Panc1 (cell line): ENCODE measurements around the gene NFIB. TPM values are rescaled to one million over a fixed set of nuclear protein-coding genes. Genes with fewer than 3 reads are reported as not detected.

Experiments
- ATAC-seq: fragments of 200-7000 bp; cut with Tn5 transposase; 2 replicates; pipeline ENCODE4 v1.9.1; 2020; ENCODE audit warnings: mild to moderate bottlenecking, moderate library complexity
- BruUV-seq: library from RNA; stranded (reverse); fragments of 400-500 nt; replicated peaks from 2 replicates; lab custom pipeline; 2021; lab: Mats Ljungman, UMichigan
- CTCF ChIA-PET: fragments of 300-600 bp; sonication (Branson Sonifier 250); formaldehyde crosslinking; loops from one replicate; lab custom pipeline; 2022; ENCODE audit warnings: antibody characterized with exemption; lab: Charles Lee
- POLR2A ChIA-PET: fragments of 300-600 bp; sonication (Branson Sonifier 250); formaldehyde crosslinking; loops from one replicate; lab custom pipeline; 2022; ENCODE audit warnings: antibody characterized with exemption; lab: Charles Lee
- DNase-seq: peaks from one replicate; pipeline ENCODE4 v3.0.0-alpha.2; 2010; ENCODE audit warnings: low read depth, low spot score
- H3K27ac ChIP-seq: 2 replicates; pipeline ENCODE4 v1.5.1; 2011; ENCODE audit warnings: mild to moderate bottlenecking, low read length, inconsistent platforms
- H3K27me3 ChIP-seq: fragments of 200-500 bp; sonication (Bioruptor generic); 2 replicates; pipeline ENCODE4 v1.6.0; 2014; ENCODE audit warnings: low read length, inconsistent platforms; ENCODE audit not compliant: control insufficient read depth, insufficient read depth
- H3K36me3 ChIP-seq: fragments of 200-500 bp; sonication (Bioruptor generic); 2 replicates; pipeline ENCODE4 v1.5.1; 2014; ENCODE audit warnings: inconsistent platforms, mild to moderate bottlenecking, low read length, moderate library complexity; ENCODE audit not compliant: control insufficient read depth, insufficient read depth
- H3K4me1 ChIP-seq: 2 replicates; pipeline ENCODE4 v1.5.1; 2011; ENCODE audit warnings: inconsistent platforms, mild to moderate bottlenecking, low read length, moderate library complexity; ENCODE audit not compliant: control insufficient read depth, insufficient read depth
- H3K4me3 ChIP-seq, 2 experiments: 2 replicates each; pipeline ENCODE4 v1.5.1; 2011 to 2012; ENCODE audit warnings: low read depth in 2 of 2, low read length in 2 of 2, mild to moderate bottlenecking in 2 of 2, inconsistent platforms in 1 of 2, moderate library complexity in 1 of 2
- H3K9me3 ChIP-seq: fragments of 200-500 bp; sonication (Bioruptor generic); 2 replicates; pipeline ENCODE4 v1.5.1; 2014; ENCODE audit warnings: low read depth, mild to moderate bottlenecking, inconsistent platforms, low read length, moderate library complexity; ENCODE audit not compliant: control insufficient read depth, insufficient read depth
- POLR2AphosphoS5 ChIP-seq: IDR thresholded peaks from 2 replicates; pipeline ENCODE4 v1.6.1; 2012; ENCODE audit warnings: mild to moderate bottlenecking, low read depth, low read length, moderate library complexity
- SIN3A ChIP-seq: IDR thresholded peaks from 2 replicates; pipeline ENCODE4 v1.6.1; 2012; ENCODE audit warnings: low read depth, mild to moderate bottlenecking, low read length, moderate library complexity, borderline replicate concordance; ENCODE audit not compliant: insufficient read depth
- TCF7L2 ChIP-seq: IDR thresholded peaks from 2 replicates; pipeline ENCODE4 v1.6.1; 2011; ENCODE audit warnings: mild to moderate bottlenecking, low read depth, low read length, inconsistent platforms
- in situ Hi-C: cut with HindIII; loops from 2 replicates; pipeline ENCODE4 v1.10.0; 2016; ENCODE audit warnings: low sequenced_read_pairs, low pct_unique_long_range_greater_than_20kb
- intact Hi-C: fragments of 100-400 bp; cut with micrococcal nuclease; formaldehyde crosslinking; loops from one replicate; pipeline ENCODE4 v1.10.0; 2022; ENCODE audit not compliant: unreplicated experiment
- total RNA-seq: library from RNA; stranded (reverse); gene quantifications from one replicate; pipeline ENCODE4 v1.2.1, GENCODE V29; 2021; ENCODE audit not compliant: unreplicated experiment
- TF ChIP-seq, protein P1 (sequence below), 2 experiments: IDR thresholded peaks; 2 replicates each; pipeline ENCODE4 v1.6.1; 2011 to 2012; ENCODE audit warnings: low read depth in 2 of 2, control low read depth in 1 of 2, low read length in 1 of 2, mild to moderate bottlenecking in 1 of 2, moderate library complexity in 1 of 2; ENCODE audit not compliant: insufficient read depth in 1 of 2
- TF ChIP-seq, protein P2 (sequence below): fragments of 450-650 bp; IDR thresholded peaks from 2 replicates; pipeline ENCODE4 v1.5.1; 2017; ENCODE audit warnings: mild to moderate bottlenecking

The NFIB gene
- total RNA-seq, 1 experiment from 2014 or later = 26.7 TPM

DNA sequence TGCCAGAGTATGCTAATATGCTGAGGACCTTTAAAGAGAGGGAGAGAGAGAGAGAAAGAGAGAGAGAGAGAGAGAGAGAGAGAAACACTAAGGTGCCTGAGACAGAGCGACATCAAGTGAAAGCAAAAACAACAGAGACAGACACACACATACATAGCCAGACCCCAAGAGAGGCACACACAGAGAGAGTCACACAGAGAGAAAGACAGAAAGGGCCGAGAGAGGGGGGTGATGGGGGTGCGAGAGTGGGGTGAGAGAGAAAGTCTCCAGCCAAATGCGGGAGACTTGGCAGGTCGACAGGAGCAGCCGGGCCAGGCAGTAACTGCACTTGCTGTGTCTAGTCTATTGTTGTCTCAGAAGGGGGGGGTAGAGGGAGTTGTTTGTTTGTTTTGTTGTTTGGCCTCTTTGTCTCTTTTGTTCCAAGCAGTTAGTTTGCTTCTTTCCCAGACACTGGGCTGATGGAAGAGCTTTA is 30.1 kb upstream of the NFIB start:
- BruUV-seq = no TSS peak
- ATAC-seq (no peak), DNase-seq (no peak)
- intact Hi-C loops = no loop called here
- POLR2A ChIA-PET = no interaction called here
- Histone ChIP-seq H3K27me3 (no peaks in the 10 kb centered on the region), H3K27ac (no peak overlapping the region), H3K9me3 (no peaks in the 10 kb centered on the region), H3K36me3 (no peaks in the 10 kb centered on the region), H3K4me3 (no peak overlapping the region), H3K4me1 (no peaks in the 10 kb centered on the region)
- in situ Hi-C loops = no loop called here
- TF ChIP-seq SIN3A (no peak), POLR2AphosphoS5 (no peak)
- CTCF ChIA-PET = interaction anchor here (0.6 to 0.7 kb wide), 2 partner anchors 204 to 673 kb away, joined by 4 to 8 read pairs; no protein-coding TSS in a partner anchor

DNA sequence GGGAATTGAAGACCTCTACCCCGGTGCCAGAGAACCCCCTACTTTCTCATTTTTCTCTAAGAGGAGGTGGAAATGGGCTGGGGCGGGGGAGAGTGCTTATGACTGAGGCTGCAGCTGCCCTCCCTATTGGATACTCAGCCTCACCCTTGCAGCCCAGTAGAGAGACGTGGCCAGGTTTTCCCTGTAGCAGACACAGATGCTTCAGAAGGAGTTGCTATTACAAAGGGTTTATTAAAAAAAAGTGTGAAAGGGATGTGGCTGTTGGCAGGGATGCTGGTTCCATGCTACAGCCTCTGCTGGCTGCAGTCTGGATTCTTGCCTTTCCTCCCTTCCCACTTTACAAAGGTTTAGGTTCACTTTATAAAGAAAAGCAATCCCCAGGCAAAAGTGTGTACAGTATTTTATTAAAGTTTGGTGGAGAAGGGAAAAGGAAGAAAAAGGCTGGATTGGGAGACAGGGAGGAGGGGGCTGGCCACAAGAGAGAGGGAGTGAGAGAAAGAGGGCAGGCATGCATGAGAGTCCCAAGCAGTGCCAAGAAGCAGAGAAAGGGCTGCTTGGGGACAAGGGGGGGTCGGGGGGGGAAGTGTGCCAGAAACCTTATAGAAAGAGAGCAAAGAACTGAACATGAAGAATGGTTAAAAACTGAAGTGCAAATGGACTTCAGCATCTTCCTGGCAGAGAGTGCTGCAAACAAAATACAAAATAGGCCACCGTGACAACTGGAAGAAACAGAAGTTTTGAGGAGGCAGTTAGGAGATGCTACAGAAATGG is 29.5 kb upstream of the NFIB start:
- in situ Hi-C loops = no loop called here

More for the DNA sequence above, 29.5 kb upstream of the NFIB start:
- DNase-seq = no peak
- CTCF ChIA-PET = no interaction called here
- no peaks in the 10 kb centered on the region for H3K4me1 ChIP-seq
- no TSS peak for BruUV-seq
- ATAC-seq = no peak
- intact Hi-C loops = no loop called here
- POLR2A ChIA-PET = no interaction called here
- H3K36me3 ChIP-seq = no peaks in the 10 kb centered on the region
- TF ChIP-seq, protein P1, sequence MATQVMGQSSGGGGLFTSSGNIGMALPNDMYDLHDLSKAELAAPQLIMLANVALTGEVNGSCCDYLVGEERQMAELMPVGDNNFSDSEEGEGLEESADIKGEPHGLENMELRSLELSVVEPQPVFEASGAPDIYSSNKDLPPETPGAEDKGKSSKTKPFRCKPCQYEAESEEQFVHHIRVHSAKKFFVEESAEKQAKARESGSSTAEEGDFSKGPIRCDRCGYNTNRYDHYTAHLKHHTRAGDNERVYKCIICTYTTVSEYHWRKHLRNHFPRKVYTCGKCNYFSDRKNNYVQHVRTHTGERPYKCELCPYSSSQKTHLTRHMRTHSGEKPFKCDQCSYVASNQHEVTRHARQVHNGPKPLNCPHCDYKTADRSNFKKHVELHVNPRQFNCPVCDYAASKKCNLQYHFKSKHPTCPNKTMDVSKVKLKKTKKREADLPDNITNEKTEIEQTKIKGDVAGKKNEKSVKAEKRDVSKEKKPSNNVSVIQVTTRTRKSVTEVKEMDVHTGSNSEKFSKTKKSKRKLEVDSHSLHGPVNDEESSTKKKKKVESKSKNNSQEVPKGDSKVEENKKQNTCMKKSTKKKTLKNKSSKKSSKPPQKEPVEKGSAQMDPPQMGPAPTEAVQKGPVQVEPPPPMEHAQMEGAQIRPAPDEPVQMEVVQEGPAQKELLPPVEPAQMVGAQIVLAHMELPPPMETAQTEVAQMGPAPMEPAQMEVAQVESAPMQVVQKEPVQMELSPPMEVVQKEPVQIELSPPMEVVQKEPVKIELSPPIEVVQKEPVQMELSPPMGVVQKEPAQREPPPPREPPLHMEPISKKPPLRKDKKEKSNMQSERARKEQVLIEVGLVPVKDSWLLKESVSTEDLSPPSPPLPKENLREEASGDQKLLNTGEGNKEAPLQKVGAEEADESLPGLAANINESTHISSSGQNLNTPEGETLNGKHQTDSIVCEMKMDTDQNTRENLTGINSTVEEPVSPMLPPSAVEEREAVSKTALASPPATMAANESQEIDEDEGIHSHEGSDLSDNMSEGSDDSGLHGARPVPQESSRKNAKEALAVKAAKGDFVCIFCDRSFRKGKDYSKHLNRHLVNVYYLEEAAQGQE (IDR thresholded peaks at IDR 0.05; ENCODE audit: insufficient read depth in 1 of 2, low read depth in 2 of 2, low read length in 1 of 2) = no peak
- TF ChIP-seq SIN3A (no peak), TCF7L2 (no peak), POLR2AphosphoS5 (no peak)
- TF ChIP-seq, protein P2, sequence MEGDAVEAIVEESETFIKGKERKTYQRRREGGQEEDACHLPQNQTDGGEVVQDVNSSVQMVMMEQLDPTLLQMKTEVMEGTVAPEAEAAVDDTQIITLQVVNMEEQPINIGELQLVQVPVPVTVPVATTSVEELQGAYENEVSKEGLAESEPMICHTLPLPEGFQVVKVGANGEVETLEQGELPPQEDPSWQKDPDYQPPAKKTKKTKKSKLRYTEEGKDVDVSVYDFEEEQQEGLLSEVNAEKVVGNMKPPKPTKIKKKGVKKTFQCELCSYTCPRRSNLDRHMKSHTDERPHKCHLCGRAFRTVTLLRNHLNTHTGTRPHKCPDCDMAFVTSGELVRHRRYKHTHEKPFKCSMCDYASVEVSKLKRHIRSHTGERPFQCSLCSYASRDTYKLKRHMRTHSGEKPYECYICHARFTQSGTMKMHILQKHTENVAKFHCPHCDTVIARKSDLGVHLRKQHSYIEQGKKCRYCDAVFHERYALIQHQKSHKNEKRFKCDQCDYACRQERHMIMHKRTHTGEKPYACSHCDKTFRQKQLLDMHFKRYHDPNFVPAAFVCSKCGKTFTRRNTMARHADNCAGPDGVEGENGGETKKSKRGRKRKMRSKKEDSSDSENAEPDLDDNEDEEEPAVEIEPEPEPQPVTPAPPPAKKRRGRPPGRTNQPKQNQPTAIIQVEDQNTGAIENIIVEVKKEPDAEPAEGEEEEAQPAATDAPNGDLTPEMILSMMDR = no peak
- no peaks in the 10 kb centered on the region for H3K27me3 ChIP-seq
- H3K9me3 ChIP-seq = no peaks in the 10 kb centered on the region
- H3K27ac ChIP-seq = no peak overlapping the region
- H3K4me3 ChIP-seq = no peak overlapping the region
